MCF 10A (cell line): ENCODE results near the gene SLC7A1. TPM values are rescaled to one million over a fixed set of nuclear protein-coding genes. Genes with fewer than 3 reads are reported as not detected.

Experiments used
- BruUV-seq: library from RNA; stranded (reverse); fragments of 400-500 nt; replicated peaks from 2 replicates; lab custom pipeline; 2021; lab: Mats Ljungman, UMichigan
- CTCF ChIA-PET: fragments of 300-600 bp; sonication (Branson Sonifier 250); formaldehyde crosslinking; extraction: SDS; loops from one replicate; lab custom pipeline; 2021; ENCODE audit warnings: antibody characterized with exemption, inconsistent platforms; lab: Yijun Ruan, JAX
- POLR2A ChIA-PET: fragments of 300-600, 350-650 bp; sonication (Branson Sonifier 250); formaldehyde crosslinking; extraction: SDS; loops from one replicate; lab custom pipeline; 2020; ENCODE audit warnings: antibody characterized with exemption, inconsistent platforms; lab: Yijun Ruan, JAX
- DNase-seq: peaks from one replicate; pipeline ENCODE4 v3.0.0-alpha.2; 2018; ENCODE audit not compliant: unreplicated experiment
- H3K27ac Mint-ChIP-seq: one replicate; pipeline ENCODE4 v1.8.0; 2022; ENCODE audit warnings: mild to moderate bottlenecking, low read depth, mixed read lengths; ENCODE audit not compliant: unreplicated experiment
- H3K27me3 Mint-ChIP-seq: one replicate; pipeline ENCODE4 v1.8.0; 2022; ENCODE audit warnings: mixed read lengths; ENCODE audit not compliant: insufficient read depth, unreplicated experiment
- H3K36me3 Mint-ChIP-seq: one replicate; pipeline ENCODE4 v1.8.0; 2022; ENCODE audit warnings: mild to moderate bottlenecking, moderate library complexity, mixed read lengths; ENCODE audit not compliant: insufficient read depth, unreplicated experiment
- H3K4me1 Mint-ChIP-seq: one replicate; pipeline ENCODE4 v1.8.0; 2022; ENCODE audit warnings: mixed read lengths; ENCODE audit not compliant: insufficient read depth, unreplicated experiment
- H3K4me3 Mint-ChIP-seq: one replicate; pipeline ENCODE4 v1.8.0; 2022; ENCODE audit warnings: mild to moderate bottlenecking, moderate library complexity, mixed read lengths; ENCODE audit not compliant: unreplicated experiment
- H3K9me3 Mint-ChIP-seq: one replicate; pipeline ENCODE4 v1.8.0; 2022; ENCODE audit warnings: mixed read lengths; ENCODE audit not compliant: unreplicated experiment
- intact Hi-C: fragments of 100-400 bp; cut with micrococcal nuclease; formaldehyde crosslinking; loops from 2 replicates; pipeline ENCODE4 v1.14.1; 2022
- total RNA-seq: library from RNA; stranded (reverse); gene quantifications from 2 replicates; pipeline ENCODE4 v1.2.3, GENCODE V29; 2022
- TF ChIP-seq, protein P1 (sequence below): fragments of 200-600 bp; IDR thresholded peaks from one replicate; pipeline ENCODE4 v1.8.0; 2022; ENCODE audit warnings: antibody characterized with exemption, mild to moderate bottlenecking; ENCODE audit not compliant: unreplicated experiment

SLC7A1 gene
- total RNA-seq, 1 experiment from 2014 or later = 194 TPM

DNA sequence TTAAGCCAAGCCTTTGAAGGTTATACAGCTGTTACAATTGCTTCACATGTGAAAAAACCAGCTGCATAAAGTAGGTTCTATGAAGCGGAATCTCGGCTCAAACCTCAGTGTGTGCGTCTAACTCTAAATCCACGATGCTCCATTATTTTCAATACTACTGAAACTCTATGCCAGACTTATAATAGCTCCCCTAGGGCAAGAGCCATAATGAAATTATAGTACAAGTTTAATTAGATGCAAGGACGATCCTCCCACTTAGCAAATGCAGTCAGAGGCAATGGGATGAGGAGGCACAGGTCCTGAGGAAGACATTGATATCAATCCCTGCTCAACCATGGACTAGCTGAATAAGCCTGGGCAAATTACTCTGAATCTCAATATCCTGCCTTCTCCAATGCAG, 31.1 kb downstream of the SLC7A1 start:
- Mint-ChIP-seq H3K4me3 (no peak overlapping the region), H3K36me3 (peaks cover 12% of the 10 kb centered on the region), H3K27ac (no peak overlapping the region), H3K27me3 (no peaks in the 10 kb centered on the region), H3K4me1 (peaks cover 48% of the 10 kb centered on the region), H3K9me3 (no peaks in the 10 kb centered on the region)
- intact Hi-C loops = loop anchor here (10.0 kb wide), 1 partner anchor 550 kb away; no protein-coding TSS in a partner anchor
- DNase-seq = no peak
- CTCF ChIA-PET = interaction anchor here (0.7 to 2.1 kb wide), 8 partner anchors 10 to 152 kb away, joined by 3 to 12 read pairs (median 4); partner anchors contain the start of gene SLC7A1
- TF ChIP-seq, protein P1, sequence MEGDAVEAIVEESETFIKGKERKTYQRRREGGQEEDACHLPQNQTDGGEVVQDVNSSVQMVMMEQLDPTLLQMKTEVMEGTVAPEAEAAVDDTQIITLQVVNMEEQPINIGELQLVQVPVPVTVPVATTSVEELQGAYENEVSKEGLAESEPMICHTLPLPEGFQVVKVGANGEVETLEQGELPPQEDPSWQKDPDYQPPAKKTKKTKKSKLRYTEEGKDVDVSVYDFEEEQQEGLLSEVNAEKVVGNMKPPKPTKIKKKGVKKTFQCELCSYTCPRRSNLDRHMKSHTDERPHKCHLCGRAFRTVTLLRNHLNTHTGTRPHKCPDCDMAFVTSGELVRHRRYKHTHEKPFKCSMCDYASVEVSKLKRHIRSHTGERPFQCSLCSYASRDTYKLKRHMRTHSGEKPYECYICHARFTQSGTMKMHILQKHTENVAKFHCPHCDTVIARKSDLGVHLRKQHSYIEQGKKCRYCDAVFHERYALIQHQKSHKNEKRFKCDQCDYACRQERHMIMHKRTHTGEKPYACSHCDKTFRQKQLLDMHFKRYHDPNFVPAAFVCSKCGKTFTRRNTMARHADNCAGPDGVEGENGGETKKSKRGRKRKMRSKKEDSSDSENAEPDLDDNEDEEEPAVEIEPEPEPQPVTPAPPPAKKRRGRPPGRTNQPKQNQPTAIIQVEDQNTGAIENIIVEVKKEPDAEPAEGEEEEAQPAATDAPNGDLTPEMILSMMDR = no peak
- POLR2A ChIA-PET = interaction anchor here (0.7 to 4.3 kb wide), 6 partner anchors 8 to 113 kb away, joined by 3 to 30 read pairs (median 3); partner anchors contain the start of gene SLC7A1
- BruUV-seq = no TSS peak

DNA sequence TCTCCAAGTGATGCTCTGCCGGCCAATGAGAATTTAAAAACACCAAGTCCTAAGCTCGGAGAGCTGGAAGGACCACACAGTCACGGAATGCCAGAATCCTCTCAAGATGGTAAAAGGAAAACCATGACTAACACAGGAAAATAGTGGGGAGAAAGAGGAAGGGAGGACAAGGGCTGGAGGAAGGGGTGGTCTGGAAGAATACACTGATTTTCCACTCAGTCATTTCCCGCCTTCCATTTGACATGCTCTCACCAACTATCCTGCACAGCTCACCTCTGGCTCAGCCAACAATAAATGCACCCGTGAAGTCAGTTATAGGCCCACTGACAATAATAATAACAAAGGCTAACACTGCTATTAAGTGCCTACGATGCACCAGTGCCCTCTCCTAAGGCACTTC, 31.5 kb downstream of the SLC7A1 start:
- TF ChIP-seq, protein P1 = no peak
- DNase-seq = no peak
- ChIA-PET POLR2A (interaction anchor here (0.9 to 4.3 kb wide), 5 partner anchors 9 to 113 kb away, joined by 3 to 30 read pairs (median 3); partner anchors contain the start of gene SLC7A1), CTCF (interaction anchor here (0.7 to 2.1 kb wide), 6 partner anchors 9 to 143 kb away, joined by 3 to 12 read pairs (median 4); partner anchors contain the start of gene SLC7A1)
- Mint-ChIP-seq H3K4me3 (no peak overlapping the region), H3K27ac (no peak overlapping the region), H3K27me3 (no peaks in the 10 kb centered on the region), H3K9me3 (no peaks in the 10 kb centered on the region), H3K36me3 (peaks cover 12% of the 10 kb centered on the region), H3K4me1 (peaks cover 43% of the 10 kb centered on the region)
- no TSS peak for BruUV-seq
- intact Hi-C loops = loop anchor here (10.0 kb wide), 1 partner anchor 551 kb away; no protein-coding TSS in a partner anchor

DNA sequence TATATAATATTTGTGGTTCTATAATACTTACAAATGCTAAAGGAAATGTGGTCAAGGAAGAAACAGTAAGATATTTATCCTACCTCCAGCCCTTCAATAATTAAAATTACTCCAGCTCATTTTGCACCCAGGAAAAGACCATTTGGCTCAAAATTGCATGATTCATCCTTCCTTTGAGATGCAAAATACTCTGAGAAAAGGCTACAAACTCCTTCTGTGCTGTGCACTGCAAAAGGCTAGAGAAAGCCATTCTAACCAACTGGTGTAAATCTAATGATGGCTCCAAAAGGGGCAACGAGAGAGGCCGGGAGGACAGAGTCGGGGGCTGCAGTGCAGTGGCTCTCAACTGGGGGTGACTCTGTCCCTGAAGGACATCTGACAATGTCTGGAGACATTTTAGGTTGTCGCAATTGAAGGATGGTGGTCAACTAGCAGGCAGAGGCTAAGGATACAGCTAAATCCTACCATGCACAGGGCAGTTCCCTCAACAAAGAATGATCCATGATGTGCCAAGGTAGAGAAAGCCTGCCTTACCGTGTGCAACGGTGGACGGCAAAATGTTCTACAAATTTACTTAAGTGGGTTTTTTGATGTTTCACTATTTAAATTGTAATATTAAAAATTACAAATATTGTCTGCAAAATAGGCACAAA, 32.6 kb downstream of the SLC7A1 start:
- intact Hi-C loops = loop anchor here (10.0 kb wide), 1 partner anchor 552 kb away; no protein-coding TSS in a partner anchor
- DNase-seq = no peak
- POLR2A ChIA-PET = interaction anchor here (0.6 to 4.3 kb wide), 5 partner anchors 28 to 200 kb away, joined by 3 to 30 read pairs (median 4); partner anchors contain the start of gene SLC7A1
- no peak overlapping the region for H3K4me3 Mint-ChIP-seq
- peaks cover 33% of the 10 kb centered on the region for H3K4me1 Mint-ChIP-seq
- peaks cover 12% of the 10 kb centered on the region for H3K36me3 Mint-ChIP-seq
- TF ChIP-seq, protein P1 = no peak
- CTCF ChIA-PET = interaction anchor here (0.5 to 1.4 kb wide), 3 partner anchors 13 to 1240 kb away, joined by 3 read pairs; no protein-coding TSS in a partner anchor
- no peaks in the 10 kb centered on the region for H3K9me3 Mint-ChIP-seq
- no TSS peak for BruUV-seq
- no peak overlapping the region for H3K27ac Mint-ChIP-seq
- no peaks in the 10 kb centered on the region for H3K27me3 Mint-ChIP-seq

DNA sequence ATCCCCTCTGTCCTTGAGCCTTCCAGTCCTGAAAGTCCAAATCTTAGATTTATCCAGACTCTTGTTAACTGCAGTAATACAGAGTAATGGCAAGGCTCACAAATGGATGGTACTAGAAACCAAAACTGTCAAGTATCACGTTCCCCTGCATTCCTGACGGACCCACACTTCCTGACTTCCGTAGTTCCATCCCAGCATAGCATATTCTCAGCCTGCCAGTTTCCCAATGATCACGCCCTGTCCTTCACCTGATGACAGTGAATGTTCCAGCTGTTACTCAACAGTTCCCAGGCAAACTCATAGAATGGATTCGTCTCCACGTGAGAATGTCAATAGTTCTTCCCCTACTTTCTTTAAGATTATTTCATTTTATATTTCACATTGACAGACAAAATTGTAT, 33.6 kb downstream of the SLC7A1 start:
- intact Hi-C loops = loop anchor here (10.0 kb wide), 1 partner anchor 553 kb away; no protein-coding TSS in a partner anchor
- CTCF ChIA-PET = interaction anchor here (0.7 kb wide), 1 partner anchor 365 kb away, joined by 3 read pairs; no protein-coding TSS in a partner anchor
- BruUV-seq = no TSS peak
- TF ChIP-seq, protein P1 = no peak
- DNase-seq = peak; percentile 66
- POLR2A ChIA-PET = interaction anchor here (1.2 to 4.3 kb wide), 3 partner anchors 34 to 288 kb away, joined by 3 to 30 read pairs (median 3); partner anchors contain the start of genes SLC7A1 and UBL3
- Mint-ChIP-seq H3K4me3 (peak overlapping the region; percentile 17), H3K27ac (peak overlapping the region; percentile 36), H3K4me1 (peaks cover 23% of the 10 kb centered on the region), H3K27me3 (no peaks in the 10 kb centered on the region), H3K36me3 (peaks cover 12% of the 10 kb centered on the region), H3K9me3 (no peaks in the 10 kb centered on the region)
